GM11168 (cell line): Measurements from ENCODE around the gene ICAM1.

ENCODE experiments used
- in situ Hi-C: fragments of 300-500 bp; cut with MboI; formaldehyde crosslinking; loops from one replicate; pipeline ENCODE4 v1.12.0; 2022; ENCODE audit warnings: low sequenced_read_pairs; ENCODE audit not compliant: unreplicated experiment

The ICAM1 gene

DNA sequence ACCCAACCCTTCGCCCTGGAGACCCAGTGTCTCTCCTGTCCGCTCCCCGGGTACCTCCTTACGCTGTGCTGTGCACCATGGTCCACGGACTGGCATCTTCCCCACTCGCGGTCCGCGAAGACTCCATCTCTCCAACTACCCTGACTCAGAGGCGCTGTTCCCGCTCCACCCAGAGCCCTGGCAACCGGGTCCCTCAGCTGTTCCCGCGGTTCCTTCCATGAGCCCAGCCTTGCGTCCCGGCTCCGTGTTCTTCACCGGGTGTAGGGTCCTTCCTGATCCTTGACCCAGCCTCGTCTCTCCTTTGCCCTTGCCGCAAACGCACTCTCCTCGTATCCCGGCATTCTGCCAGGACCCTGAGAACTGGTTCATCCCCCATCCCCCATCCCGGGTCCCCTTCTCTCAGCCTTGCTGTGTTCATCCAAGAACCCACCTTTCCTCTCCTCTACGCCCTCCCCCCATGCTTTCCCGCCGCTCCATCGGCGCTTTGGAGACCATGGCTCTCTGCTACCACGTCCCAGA, 19.5 kb downstream of the ICAM1 start:
- in situ Hi-C loops = no loop called here

DNA sequence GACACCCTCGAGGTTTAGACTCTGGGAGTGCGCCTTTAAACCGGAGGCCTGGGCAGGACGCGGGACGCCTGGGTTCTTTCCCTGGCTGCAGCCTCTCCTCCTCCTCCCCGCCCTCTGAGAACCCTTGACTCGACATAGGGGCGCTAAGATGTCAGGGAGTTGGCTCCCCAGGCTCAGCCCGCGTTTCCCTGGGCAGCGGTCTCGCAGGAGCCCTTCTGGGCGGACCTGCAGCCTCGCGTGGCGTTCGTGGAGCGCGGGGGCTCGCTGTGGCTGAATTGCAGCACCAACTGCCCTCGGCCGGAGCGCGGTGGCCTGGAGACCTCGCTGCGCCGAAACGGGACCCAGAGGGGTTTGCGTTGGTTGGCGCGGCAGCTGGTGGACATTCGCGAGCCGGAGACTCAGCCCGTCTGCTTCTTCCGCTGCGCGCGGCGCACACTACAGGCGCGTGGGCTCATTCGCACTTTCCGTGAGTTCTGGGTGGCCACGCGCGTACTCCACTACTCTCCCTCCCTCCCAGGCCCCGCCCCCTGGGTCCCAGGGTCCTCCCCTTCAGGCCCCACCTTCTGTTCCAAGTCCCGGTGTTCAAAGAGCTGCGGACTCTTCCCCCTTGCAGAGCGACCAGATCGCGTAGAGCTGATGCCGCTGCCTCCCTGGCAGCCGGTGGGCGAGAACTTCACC, 20.1 kb downstream of the ICAM1 start:
- in situ Hi-C loops = no loop called here

DNA sequence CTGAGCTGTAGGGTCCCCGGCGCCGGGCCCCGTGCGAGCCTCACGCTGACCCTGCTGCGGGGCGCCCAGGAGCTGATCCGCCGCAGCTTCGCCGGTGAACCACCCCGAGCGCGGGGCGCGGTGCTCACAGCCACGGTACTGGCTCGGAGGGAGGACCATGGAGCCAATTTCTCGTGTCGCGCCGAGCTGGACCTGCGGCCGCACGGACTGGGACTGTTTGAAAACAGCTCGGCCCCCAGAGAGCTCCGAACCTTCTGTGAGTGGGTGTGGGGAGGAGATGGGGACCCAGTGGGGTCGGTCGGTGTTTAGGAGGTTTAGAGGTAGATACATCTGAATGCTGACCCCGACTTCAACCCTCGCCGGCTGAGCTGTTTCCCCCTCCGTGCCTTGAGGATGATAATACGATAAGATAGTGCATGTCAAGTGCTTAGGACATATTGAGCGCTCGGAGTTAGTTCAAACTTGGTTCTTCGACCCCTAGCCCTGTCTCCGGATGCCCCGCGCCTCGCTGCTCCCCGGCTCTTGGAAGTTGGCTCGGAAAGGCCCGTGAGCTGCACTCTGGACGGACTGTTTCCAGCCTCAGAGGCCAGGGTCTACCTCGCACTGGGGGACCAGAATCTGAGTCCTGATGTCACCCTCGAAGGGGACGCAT, 20.8 kb downstream of the ICAM1 start:
- in situ Hi-C loops = no loop called here

DNA sequence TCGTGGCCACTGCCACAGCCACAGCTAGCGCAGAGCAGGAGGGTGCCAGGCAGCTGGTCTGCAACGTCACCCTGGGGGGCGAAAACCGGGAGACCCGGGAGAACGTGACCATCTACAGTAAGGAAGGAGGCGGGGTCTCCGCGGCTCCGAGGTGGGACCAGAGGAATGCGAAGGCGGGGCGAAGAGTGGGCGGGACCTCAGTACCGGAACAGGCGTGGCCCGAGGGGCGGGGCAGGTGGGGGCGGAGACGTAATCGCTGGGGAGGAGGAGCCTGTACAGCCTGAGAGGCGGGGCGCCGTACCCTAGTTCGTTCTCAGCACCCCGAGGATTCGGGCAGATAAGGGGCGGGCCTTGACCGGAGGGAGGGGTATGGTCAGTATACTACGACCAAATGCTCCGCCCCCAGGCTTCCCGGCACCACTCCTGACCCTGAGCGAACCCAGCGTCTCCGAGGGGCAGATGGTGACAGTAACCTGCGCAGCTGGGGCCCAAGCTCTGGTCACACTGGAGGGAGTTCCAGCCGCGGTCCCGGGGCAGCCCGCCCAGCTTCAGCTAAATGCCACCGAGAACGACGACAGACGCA, 21.4 kb downstream of the ICAM1 start:
- in situ Hi-C loops = no loop called here

DNA sequence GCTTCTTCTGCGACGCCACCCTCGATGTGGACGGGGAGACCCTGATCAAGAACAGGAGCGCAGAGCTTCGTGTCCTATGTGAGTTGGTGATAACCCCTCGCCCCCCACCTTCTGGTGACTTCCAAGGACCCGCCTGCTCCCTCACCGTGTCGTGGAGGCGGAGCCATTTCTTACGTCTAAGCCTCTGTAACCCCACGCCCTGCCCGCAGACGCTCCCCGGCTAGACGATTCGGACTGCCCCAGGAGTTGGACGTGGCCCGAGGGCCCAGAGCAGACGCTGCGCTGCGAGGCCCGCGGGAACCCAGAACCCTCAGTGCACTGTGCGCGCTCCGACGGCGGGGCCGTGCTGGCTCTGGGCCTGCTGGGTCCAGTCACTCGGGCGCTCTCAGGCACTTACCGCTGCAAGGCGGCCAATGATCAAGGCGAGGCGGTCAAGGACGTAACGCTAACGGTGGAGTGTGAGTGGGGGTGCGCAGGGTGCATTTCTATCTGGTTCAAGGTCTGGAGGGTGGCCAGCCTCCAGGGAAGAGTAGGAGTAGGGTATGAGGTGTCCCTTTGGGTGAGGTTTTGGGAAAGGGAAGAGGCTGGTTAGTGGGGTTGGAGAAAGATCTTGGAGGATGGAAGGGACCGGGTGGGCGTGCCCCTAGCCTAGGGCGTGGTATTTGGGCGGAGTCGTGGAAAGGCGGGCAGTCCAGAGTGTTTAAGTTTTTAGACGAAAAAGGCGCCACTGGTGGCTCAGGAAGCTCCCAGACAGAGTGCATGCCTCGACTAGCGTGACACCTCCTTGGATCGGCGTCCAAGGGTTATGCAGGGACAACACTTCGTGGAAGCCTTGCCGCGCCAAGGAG, 22.1 kb downstream of the ICAM1 start:
- in situ Hi-C loops = no loop called here

DNA sequence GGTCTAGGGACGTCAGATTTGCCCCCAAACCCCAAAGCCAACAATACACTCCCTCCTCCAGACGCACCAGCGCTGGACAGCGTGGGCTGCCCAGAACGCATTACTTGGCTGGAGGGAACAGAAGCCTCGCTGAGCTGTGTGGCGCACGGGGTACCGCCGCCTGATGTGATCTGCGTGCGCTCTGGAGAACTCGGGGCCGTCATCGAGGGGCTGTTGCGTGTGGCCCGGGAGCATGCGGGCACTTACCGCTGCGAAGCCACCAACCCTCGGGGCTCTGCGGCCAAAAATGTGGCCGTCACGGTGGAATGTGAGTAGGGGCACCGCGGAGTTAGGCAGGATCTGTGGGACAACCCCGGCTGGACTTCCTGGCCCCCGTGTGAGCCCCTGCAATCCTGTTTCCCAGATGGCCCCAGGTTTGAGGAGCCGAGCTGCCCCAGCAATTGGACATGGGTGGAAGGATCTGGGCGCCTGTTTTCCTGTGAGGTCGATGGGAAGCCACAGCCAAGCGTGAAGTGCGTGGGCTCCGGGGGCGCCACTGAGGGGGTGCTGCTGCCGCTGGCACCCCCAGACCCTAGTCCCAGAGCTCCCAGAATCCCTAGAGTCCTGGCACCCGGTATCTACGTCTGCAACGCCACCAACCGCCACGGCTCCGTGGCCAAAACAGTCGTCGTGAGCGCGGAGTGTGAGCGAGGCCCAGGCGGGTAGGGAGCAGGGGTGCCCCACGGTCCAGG, 22.9 kb downstream of the ICAM1 start:
- in situ Hi-C loops = no loop called here

DNA sequence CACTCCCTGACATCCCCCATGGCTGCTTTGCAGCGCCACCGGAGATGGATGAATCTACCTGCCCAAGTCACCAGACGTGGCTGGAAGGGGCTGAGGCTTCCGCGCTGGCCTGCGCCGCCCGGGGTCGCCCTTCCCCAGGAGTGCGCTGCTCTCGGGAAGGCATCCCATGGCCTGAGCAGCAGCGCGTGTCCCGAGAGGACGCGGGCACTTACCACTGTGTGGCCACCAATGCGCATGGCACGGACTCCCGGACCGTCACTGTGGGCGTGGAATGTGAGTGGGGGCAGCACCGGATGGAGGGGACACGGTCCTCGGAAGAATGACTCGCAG, 23.4 kb downstream of the ICAM1 start:
- in situ Hi-C loops = no loop called here

DNA sequence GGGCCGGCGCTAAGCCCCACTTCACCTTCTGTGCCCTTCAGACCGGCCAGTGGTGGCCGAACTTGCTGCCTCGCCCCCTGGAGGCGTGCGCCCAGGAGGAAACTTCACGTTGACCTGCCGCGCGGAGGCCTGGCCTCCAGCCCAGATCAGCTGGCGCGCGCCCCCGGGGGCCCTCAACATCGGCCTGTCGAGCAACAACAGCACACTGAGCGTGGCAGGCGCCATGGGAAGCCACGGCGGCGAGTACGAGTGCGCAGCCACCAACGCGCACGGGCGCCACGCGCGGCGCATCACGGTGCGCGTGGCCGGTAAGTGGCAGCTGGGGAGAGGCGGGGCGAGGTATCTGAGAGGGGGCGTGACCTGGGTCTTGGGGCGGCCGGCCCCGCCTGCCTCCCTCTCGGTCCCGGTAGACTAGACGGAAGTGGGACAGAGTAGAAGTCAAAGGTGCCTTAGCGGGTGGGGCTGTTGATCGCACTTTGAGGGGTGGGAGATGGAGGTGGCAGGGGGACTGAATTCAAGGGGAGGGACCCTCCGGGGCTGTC, 24.5 kb downstream of the ICAM1 start:
- in situ Hi-C loops = no loop called here

DNA sequence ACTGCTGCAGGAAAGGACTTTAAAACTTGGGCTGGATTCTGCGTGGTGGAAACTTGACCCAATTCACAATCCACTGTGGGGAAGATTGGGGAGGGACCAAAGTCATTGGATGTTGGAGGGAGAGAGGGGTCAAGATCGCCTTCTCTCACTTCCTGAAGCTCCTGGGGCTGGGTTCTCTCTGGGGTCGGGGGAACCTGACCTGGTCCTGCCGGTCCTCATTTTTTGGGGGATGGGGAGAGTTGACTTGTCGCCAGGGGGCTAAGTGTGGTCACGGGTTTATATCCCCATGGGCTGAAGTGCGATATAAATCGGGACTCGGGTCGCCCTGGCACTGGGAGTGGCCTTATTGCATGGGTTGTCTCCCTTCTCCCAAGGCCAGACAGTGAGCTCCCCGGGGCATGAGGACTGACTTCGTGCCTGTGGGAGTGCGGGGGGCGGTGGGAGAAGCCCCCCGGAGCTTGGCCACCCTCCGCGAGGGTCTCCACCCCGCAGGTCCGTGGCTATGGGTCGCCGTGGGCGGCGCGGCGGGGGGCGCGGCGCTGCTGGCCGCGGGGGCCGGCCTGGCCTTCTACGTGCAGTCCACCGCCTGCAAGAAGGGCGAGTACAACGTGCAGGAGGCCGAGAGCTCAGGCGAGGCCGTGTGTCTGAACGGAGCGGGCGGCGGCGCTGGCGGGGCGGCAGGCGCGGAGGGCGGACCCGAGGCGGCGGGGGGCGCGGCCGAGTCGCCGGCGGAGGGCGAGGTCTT, 25.1 kb downstream of the ICAM1 start:
- in situ Hi-C loops = no loop called here

DNA sequence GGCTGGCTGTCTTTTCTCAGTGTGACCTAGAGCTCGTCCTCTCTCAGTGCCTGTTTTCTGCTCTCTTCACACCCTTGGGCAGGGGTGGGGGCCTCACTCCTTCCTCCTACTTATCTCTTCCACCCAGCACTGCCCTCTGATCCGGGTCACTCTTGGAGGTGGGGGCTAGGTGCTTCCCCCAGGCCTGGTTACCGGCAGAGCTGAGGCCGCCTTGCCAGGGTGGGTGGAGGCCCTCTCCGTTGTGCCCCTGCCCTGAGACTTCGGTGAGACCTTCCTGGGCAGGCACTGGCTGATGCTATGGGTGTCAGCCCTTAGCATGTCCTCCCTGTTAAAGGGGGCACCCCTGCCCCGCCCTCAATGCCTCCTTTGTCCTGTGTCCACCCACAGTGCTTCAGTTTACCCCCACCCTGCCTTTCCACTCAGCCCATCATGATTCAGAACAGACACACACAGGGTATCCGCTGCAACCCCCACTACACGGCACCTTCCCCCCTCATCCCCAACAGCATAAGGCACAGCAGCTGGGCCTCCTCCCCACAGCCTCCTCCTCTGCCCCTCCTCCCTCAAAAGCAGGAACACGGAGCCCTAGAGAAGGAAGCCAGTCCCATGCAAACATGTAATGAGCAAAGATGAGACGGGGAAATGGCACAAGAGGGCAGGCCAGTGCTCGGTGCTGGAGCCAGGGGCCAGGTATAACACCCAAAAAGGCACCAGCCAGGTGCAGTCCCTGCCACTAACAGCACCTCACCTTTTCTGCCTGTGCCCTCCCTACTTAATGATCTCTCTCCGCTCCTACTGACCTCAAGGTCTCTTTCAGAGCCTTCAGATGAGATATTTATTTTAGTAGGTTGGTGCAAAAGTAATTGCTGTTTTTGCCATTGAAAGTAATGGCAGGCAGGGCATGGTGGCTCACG, 28.9 kb downstream of the ICAM1 start:
- in situ Hi-C loops = no loop called here

DNA sequence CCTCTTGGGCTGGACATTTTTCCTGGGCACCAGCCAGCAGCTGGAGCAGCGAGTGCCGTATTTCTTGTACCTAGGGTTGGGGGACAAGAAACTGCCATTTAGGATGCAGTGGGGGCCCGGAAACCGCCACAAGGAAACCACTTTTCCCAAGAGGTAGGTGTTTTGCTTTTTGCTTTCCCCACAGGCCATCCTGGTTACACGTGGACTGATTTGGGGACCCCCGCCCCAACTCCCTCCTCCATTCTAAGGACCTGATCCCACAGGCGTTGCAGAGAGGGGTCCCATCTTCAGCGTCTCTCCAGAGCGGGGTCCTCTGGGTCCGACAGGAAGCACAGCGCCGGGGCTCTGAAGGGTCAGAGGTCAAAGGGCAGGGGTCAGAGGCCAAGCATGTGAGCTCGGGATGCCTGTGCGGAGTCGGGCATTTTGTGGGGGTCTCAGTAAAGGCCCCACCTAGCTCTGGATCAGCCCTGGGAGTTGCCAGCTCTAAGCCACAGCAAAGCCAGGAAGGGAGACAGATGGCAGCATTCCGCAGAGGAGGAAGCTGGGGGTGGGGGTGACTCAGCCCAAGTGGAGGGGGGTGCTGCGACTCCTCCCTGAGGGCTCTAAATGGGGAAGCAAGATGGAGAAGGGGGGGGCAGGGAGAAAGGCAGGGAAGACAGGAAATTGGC, 34.4 kb downstream of the ICAM1 start:
- in situ Hi-C loops = loop anchor here (5.0 kb wide), 1 partner anchor 38 kb away; no protein-coding TSS in a partner anchor

DNA sequence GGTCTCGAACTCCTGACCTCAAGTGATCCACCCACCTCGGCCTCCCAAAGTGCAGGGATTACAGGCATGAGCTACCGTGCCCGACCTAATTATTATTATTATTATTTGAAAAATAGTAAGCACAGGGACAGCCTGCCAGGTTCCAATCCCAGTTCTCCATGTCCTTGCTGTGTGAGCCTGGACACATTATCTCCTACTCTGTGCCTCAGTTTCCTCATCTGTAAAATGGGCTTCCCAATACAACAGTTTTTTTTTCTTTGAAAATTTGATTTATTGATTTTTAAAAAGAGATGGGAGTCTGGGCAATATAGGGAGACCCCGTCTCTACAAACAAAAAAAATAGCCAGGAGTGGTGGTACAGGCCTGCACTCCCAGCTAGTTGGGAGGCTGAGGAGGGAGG, 35.4 kb downstream of the ICAM1 start:
- in situ Hi-C loops = loop anchor here (5.0 kb wide), 1 partner anchor 39 kb away; no protein-coding TSS in a partner anchor

DNA sequence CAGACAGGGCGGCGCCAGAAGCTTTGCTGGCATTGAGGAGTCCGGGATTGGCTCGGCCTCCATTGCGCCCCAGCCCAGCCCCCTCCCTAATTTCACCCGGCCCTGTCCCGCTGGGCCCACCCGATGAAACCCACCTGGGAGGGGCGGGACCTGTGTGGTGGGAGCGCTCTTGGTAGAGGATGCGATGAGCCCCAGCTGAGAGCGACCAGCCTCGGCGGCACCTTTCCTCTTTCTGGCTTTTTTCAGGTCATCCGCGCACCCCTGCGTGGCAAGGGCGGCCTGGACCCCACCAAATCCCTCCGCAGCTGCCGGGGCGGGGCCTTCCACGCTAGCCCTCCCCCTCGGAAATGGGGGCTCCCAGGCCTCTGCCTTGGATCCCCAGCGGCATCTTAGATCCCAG, 38.5 kb downstream of the ICAM1 start, which contains the start of gene ZGLP1:
Gene ZGLP1, minus strand, starts transcription at position 393 of the 400 bp plus-strand sequence.
- in situ Hi-C loops = loop anchor here (5.0 kb wide), 1 partner anchor 42 kb away; no protein-coding TSS in a partner anchor

DNA sequence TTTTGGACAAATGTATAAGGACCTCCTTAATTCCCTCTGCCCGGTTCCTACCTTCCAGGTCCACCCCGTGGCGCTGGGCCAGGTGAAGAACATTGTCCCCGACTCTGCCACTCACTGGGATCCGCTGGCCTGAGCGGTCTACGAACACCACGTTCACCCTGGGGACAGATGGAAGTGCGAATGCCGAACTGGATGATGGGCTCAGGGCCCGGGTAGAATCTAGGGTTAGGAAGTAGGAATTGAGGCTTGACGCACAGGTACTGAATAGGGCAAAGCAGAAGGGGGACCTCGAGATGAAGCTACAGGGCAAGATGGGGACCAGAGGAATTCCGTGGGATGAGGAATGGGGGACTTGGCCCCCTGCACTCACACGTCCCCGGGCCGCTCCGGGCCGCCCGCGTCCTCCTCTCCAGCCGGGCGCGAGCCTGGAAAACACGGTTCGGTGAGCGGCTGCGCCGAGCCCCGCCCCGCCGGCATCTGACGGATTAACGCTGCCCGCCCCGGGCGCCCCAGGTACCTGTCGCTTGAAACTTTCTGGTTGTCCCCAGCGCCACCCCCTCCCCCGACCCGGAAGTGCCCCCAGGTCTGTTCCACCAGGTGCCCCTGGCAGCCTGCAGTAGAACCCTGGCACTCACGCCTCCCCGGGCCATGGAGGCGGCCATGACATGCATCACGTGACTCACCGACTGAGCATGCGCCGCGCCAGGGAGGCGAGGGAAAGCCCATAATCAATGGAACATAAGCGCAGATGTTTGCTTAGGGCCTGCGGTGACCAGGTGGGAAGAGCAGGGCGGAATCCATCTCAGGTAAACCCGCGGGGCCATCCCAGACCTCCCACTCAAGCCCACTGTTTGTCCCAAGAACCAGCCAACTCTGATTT, 44.7 kb downstream of the ICAM1 start, which contains the start of gene FDX2:
Gene FDX2, minus strand, starts transcription at position 681 of the 880 bp plus-strand sequence. Its CDS starts 19 bp downstream, at position 662.
- in situ Hi-C loops = no loop called here

DNA sequence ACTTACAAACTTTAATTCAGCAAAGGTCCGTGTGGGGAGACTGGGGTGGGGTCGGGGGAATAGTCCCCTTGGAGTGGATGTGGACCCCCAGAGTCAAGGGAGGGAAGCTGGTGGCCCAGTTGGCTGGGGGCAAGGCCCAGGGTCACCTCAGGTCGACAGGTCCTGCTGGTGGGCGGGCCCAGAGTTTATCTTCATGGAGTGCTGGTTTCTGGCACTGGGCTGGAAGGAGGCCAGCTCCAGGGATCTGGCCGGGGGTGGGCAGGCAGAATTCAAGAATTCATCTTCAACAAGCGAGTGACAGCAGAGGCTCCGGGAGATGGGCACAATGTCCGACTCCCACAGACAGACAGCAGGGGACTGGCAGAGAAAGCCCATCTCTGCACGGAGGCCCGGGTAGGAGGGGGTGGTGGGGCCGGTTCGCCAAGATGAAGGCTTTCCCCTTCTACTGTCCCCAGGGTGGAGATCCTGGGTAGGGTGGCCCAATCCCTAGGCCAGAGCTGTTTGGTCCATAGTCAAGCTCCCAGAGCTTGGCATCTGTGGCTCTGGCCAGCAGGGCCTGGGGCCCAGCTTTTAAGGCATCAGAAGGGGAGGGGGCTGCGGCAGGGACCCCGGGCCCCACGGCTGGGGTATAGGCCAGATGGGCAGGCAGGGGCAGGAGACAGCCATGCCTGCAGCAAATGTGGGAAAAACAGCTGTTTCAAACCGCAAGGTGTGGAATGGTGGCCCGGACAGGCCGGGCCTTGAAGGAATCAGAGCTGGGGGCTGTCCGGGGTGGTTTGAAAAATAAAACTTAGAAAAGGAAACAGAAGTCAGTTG, 45.5 kb downstream of the ICAM1 start:
- in situ Hi-C loops = no loop called here
